NCI-H1436 (cell line): ENCODE measurements around the gene SH3BGRL3.
"Not testable (repeated sequence)": the region's sequence is repeated elsewhere in the genome, so short reads cannot be mapped to it uniquely, and the experiment has no call there.

Experiments
- DNase-seq: peaks from one replicate; lab custom pipeline; 2025; lab: John Stamatoyannopoulos, UW

Gene SH3BGRL3

DNA sequence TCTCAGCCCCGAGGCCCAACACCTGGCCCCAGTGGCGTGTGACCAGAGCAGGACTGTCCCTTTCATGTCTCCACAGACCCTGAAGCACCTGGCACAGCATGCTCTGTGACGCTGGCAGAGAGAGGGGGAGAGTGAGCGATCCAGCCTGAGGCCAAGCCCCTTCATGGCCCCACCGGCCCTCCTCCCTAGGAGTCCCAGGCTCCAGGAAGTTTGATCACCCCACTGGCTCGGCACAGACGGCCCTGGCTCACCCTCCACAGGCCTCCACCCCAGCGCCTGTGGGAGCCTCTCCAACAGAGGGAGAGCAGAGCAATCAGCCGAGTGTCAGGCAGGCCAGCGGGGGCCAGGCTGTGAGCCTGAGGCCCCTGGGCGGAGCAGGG is 11.0 kb downstream of the SH3BGRL3 start:
- no peak for DNase-seq

DNA sequence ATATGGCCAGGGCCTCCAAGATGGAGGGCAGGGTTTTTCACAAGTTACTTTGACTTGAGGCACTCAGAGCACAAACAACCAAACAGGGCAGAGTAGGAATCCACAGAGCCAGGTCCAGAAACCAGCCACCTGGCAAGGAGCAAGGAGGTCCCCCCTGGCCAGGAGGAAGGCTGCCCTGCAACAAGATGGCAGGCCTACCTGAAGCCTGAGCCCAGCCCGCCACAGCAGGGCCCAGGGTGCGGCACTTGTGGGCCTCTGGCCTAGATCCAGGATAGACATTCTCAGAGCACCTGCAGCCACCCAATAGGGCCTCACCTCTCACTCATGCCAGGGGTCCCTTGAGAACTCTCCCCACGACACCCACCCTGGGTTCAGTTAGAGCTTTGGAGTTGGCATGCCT is 11.5 kb downstream of the SH3BGRL3 start:
- DNase-seq: no peak

DNA sequence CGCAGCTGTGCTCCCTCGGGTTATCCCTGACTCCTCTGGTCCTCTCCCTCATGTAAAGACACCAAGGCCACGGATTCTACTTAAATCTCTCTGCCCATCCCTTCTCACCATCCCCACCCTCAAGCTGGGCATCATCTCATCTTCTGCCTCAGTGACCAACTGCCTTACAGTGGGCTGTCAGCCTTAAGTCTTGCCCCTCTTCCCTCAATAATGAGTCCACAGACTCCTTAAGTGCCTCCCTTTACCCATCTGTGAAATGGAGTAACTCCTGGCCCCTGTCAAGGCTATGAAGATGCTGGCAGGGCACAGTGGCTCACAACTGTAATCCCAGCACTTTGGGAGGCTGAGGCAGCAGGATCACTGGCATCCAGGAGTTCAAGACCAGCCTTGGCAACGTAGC is 12.1 kb downstream of the SH3BGRL3 start:
- no peak for DNase-seq

DNA sequence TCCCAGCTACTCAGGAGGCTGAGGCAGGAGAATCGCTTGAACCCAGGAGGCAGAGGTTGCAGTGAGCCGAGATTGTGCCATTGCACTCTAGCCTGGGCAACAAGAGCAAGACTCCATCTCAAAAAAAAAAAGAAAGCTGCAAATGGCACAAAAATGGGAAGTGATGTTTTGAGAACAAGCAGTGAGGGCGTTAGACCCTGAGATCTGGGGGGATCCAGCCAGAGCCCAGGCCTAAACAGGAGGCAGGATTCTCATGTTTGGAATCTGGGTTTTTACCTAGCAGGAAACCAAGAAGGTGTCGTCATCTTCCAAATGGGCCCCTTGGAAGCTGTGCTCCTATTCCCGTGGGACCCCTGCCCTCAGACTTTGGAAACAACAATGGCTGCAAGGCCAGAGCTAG is 12.8 kb downstream of the SH3BGRL3 start:
- DNase-seq: not testable (repeated sequence)

DNA sequence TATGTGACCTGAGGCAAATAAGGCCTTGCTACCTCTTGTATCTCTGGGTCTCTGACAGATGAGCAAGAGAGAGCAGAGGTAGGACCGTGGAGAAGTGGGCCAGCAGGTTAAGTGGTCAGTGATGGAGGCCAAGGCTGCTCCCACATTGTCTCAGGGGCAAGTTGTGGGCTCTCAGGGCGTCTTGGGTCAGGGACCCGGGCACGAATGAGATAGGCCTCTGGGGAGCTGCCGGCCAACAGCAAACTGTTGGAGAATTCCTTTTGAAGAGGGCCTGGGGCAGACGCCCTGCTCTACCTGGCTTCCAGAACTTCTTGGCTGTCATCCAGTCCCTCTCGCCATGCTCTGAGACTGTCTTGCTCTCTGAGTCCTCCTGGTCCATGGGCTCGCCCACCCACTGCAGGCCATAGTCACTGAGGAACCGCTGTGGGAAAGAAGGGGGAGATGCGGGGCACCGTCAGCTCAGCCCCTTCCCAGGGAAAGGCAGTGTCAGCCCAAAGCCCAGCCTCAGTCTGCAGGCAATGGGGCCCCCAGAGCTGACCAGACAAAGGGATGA is 14.1 kb downstream of the SH3BGRL3 start:
- no peak for DNase-seq

DNA sequence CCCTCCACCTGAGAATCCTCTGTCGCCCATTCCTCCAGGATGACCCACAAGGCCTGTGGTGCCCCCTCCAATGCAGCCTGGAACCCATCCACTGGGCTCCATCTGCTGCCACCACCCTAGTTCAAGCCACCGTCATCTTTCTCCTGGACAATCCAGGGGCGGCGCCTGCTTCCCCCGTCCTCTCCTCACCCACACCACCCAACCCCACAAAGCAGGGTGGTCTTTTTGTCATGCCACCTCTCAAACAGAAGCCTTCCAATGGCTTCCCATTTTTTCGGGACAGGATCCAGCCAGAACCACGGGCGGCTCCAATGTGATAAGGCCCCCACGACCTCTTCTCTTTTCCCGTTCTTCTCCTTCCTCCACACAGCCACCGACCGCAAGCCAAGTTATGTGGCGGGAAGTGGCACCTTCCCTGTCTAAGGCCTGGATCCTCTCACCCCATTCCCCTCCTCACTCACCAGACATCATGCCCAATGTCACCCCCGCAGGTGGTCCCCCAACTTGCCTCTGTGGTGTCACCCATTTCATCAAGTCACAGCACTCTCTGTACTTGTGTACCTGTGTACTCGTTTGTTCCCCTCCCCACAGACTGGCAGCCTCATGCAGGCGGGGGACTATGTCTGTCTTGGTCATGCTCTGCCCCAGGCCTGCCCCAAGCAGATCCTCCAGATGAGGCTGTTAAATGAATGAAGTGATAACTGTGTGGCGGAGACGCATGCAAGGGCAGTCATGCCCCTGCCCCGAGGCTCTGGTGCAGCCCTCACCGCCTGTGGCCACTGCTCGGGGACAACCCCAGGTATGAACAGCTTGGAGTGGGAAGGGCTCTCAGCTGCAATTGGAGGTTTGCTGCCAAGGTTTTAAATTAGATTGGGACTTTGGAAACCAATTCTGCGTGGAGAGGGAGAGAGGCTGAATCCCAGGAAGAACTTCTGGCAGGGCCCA is 15.6 kb downstream of the SH3BGRL3 start:
- no peak for DNase-seq

DNA sequence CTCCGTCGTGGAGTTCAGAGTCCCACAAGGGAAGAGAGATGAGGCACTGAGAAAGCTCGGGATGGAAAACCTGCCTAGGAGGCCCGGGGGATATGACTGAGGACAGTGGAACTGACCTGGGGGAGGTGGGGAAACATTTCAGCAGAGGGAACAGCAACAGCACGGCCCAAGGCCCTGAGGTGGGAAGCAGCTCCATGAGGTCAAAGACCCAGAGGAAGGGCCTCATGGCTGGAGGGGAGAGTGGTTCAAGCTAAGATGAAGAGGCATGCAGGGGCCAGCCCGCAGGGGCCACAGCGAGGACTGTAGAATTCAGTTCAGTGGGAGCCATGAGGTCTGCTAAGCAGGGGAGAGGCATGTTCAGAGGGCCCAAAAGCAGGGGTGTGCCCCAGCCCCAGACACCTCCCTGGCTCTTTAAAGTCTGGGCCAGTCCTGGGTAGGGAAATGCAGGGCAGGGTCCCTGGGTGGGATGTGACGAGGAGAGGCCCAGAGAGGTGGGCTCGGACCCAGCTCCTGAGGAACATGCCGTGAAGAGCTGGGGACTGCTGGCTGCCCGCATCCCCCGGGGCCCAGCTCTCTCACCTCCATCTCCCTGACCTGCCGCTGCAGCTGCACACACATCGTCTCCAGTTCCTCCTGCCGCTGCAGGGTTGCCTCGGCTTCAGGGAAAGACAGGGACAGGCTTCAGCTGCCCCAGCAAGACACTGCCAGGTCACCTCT is 16.6 kb downstream of the SH3BGRL3 start:
- DNase-seq: no peak

DNA sequence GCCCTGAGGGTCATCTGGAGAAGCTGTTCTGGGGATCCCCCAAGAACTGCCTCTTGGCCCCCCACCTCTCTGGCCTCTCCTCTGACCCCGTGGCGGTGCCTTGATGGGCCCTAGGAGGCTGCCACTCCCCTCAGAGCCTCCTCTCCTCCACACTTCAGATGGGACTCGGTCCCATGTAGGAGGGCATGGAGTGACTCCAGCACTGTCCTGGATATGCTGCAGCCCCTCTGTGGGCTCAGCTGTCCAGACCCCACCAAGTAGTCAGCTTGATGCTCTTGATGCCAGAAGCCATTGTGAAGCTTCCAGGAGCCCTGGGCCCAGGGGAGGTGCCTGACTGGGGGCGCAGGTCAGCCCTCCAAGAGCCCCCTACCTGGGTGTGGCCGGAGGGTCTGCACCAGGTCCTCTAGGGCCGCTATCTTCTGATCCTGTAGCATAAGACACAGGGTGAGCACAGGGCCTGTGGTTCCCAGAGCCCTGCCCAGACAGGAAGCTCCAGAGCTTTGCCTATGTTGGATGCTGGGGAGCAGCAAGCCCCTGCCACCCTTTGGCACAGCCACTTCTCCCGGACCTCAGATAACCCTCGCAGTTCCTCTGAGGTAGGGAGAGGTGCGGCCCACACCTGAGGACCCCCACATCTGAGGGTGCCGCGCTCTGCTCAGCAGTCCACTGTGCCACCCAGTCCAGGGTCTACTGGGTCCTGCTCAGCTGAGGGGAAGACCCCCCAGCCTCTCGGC is 17.3 kb downstream of the SH3BGRL3 start:
- DNase-seq: no peak

DNA sequence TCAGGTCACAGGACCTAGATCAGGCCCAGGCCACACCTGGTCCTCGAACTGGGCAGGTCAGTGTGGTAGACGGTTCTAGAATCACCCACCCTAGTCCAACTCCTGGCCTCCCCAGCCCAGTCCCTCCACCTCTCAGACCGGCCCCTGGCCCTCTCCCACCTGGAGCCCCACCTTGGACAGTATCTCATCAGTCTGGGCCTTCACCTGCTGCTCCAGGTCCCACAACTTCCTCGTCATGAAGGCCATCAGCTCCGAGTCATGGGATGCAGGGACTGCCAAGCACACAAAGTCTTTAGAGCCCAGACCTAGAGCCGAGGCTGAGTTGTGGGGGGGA is 17.9 kb downstream of the SH3BGRL3 start:
- no peak for DNase-seq

DNA sequence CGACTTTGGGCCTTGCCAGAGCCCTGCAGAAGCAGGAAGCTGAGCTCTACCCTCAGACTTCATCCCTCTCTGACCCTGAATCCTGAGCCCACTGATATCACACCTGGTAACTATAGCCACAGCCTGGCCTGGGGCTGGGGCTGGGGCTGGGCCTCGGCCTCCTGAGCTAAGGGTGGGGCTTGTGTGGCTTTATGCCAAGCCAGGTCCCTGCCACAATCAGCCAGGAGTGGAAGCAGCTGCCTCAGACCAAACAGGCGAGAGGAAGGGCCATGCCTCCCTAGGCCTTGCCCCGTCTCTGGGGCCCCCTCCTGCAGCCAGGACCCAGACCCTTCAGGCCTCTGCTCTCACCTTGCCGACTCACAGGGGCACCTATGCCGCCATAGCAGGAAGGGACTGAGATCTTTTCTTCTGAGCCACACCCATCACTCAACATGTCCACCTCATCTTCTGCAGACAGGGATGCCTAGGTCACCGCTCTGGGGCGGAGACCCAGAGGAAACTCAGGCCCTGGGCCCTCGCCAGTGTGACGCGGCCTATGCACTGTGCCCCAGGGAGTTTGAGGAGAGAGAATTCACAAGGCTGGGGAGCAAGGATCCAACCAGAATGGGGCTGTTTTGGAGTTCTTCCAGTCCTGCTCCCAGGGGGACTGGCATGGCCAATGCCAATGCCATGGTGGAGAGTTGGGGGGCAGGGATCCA is 20.8 kb downstream of the SH3BGRL3 start:
- DNase-seq: no peak

DNA sequence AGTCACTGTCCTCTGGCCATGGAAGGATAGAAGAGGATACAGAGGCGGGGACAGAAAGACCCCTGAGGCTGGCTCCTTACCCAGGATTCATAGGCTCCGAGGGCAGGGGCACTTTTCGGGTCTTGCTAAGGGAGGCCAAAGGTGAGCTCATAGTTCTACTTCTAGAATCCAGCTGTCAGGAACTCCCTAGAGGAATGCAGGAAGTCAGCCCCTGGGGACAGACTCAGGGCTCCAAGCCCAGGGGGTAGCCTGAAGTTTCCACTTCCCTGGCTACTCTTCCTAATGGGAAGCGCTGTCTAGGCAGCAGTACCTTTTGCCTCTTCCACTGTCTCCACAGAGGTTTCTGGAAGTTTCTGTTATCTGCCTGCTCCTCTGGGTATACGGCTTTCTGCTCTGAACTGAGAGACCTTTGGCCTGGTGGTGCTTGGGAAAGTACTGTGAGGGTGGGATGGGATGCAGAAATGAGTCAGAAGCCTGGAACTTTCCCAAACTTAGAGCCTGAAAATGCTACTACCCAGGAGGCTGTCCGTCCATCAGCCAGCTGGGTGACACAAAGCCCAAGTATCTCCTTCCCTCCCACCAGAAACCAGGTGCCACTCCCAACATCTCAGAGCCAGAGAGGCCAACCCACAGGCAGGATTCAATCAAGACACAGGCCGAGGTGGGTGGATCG is 23.0 kb downstream of the SH3BGRL3 start:
- no peak for DNase-seq

DNA sequence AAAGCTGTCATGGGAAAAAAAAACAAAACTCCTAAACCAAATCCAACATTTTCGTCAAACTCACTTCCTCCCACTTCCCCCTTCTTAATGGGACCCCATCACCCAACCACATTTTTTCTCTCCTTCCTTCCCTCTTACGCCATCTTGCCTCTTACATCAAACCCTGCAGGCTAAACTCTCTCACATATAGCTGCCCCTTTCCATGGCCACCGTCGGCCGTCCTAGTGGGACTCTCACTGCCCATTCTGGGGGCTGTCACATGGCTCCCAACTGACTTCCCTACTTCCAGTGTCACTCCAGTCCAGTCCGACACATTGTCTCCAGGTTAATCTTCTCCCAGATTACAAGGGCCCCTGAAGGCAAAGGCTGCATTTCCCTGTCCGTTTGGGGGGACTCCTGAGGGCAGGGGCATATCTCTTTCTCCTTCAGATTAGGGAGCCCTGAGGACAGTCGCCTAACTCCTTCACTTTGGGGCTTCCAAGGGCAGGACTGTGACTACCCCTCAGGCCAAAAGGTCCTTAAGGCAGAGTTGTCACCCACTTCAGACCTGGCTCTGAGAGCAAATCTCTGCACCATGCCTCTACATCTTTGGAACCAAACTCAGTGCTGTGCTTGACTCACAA is 25.9 kb downstream of the SH3BGRL3 start:
- no peak for DNase-seq

DNA sequence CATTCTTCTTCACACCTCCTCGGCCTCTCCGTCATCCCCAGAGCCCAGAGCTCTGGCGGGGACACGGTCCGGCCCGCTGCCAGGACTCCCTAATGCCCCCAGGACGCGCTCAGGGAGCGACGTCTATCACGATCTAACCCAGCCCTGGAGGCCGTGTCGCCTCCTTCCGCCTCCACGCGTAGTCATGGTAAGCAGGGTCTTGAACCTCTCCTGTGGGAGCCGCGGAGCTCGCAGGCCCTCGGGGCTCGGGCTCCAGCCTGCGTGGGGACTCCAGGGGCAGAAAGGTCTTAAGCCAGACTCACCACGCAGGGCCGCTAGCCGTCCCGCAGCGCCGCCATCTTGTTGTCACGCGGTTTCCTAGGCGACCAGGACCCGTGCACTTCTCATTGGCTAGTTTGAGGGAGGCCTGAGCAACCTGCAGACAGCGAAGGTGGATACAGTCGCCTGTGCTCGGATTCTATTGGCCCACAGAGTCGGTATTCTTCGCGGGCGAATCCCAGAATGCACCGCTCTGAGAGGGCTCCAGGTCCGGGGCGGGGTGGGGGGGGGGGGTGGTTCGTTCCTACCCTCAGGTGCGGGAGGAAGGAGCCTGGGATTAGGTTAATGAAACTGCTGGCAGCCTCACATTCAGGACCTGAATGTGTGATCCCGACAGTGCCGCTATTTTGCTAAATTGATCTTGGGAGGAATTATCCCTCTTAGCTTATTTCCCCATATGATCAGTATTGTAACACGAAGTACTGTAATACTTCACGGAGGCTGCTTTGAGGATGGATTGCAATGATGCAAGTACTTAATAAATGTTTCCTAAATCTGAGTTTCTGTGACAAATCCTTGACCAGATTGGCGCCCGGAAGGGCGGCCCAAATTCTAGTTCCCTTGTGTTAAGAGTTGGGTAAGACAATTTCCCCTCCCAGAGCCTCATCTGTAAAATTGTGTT is 26.7 kb downstream of the SH3BGRL3 start, which contains the start of gene UBXN11:
Gene UBXN11 (minus strand): TSS at position 347 of the 940 bp plus-strand sequence. CDS start 3,753 bp downstream, outside the sequence.
- peak; percentile 96 for DNase-seq

DNA sequence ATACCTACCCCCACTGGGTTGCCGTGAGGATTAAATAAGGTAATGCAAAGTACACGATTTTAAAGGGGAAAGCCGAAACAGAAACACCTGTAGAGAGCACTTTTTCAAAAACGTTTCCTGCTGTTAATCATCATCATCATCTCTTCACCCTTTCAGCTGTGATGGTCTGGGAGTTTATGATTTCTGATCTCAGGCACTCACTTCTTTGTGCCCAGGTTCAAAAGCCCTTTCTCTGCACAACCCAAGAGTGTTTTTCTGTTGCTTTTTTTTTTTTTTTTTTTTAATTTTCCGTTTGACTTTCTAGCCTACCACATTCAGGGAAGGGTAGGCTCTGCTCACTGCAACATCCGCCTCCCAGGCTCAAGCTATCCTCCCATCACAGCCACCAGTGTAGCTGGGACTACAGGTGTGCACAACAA is 27.5 kb downstream of the SH3BGRL3 start:
- no peak for DNase-seq

DNA sequence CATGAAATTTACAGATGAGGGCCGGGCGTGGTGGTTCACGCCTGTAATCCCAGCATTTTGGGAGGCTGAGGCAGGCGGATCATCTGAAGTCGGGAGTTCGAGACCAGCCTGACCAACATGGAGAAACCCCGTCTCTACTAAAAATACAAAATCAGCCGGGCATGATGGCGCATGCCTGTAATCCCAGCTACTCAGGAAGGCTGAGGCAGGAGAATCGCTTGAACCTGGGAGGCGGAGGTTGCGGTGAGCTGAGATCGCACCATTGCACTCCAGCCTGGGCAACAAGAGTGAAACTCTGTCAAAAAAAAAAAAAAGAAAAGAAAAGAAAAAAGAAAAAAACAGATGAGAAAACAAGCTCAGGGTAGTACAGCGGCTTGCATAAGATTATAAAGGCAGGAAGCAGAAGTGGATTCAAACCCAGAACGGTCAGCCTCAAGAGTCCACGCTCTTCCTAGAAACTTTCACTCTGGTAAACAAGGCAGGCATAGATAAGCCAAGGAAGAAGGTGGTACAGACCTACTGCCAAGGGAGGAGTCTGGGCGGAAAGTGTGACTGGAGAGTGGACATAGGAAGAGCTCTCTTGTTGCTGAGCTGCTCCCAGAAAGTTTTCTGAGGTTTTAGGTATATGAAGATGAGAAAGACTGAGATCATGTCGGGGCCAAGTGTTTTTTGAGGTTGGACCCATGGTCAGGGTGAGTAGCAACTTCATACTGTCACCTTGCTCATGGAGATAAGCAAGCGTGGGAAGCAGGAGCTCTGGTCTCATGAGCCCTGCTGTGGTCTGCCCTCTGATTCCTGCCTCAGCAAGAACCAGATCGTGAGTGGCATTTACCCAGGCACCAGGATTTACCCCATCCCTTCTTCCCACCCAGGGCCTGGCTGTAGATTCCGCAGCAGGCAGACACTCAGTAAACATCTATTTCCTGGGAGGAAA is 28.3 kb downstream of the SH3BGRL3 start:
- not testable (repeated sequence) for DNase-seq

DNA sequence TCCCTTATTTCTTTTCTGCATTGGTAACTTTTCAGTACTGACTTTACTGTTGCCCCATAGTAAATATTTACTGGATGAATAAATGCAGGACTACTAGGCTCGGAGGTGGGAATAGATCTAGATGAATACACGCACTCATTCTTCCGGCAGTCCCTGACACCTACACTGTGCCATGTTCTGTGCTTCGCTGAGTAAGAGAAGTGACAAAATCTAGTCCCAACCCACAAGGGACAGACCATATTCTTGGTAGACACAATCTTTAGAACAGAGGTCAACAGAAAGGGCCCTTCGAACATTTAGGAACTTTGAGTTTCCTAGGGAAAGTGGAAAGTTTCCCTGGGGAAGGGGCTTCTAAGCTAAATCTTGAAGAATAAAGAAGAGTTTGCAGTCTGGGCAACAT is 34.6 kb downstream of the SH3BGRL3 start:
- no peak for DNase-seq

DNA sequence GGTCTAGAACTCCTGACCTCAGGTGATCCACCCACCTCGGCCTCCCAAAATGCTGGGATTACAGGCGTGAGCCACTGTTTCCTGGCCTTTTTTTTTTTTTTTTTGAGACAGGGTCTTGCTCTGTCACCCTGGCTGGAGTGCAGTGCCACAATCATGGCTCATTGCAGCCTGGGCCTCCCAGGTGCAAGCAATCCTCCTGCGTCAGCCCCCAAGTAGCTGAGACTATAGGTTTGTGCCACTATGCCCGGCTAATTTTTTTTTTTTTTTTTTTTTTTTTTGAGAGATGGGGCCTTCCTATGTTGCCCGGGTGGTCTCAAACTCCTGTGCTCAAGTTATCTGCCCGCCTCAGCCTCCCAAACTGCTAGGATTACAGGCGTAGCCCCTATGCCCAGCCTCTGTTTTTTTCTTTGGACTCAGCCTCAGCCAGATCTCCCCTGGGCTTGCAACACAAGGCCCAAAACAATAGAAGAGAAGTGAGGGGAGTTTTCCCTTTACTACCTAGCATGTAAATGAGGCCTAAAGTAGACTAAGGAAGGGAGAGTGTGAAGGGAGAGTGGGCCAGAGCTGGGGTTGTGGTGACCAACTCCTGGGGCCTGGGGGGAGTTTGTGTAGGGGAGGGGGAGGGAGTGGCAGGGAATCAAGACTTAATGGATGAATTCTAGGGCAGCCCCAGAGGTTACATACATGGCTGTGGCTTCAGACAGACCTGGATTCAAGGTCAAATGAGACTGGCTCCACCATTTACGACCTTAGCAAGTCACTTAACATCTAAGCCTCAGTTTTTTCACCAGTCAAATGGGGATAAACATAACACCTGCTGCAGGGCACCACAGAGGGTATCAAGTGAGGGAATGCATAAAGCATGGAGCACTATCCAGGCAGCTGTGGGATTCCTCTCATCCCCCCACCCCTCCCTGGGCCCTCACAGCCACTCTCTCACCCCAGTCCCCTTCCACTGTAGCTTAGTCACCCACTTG is 36.3 kb downstream of the SH3BGRL3 start:
- DNase-seq: no peak
